Hematopoietic multipotent progenitor cell treated with erythropoietin and hydrocortisone succinate and interleukin-3 and kit ligand, for 8 days (in vitro differentiated cells): ENCODE data around the gene MLLT1.
A peak's percentile ranks its signal among the peaks of the same experiment; 100 is the strongest.

Source experiments
- DNase-seq: peaks from one replicate; pipeline ENCODE4 v3.0.0-alpha.2; 2015

The MLLT1 gene

GRCh38 chr19:6204866-6205723 is 74.7 kb downstream of the MLLT1 start:
- no peak for DNase-seq

GRCh38 chr19:6204212-6204611 is 75.6 kb downstream of the MLLT1 start:
- no peak for DNase-seq

- DNase-seq, result peak; percentile 99
These were observed 80.4 kb downstream of the MLLT1 start for GRCh38 chr19:6199240-6199994.

GRCh38 chr19:6198896-6199239 is 80.9 kb downstream of the MLLT1 start:
- no peak for DNase-seq

- no peak for DNase-seq
These were observed 83.4 kb downstream of the MLLT1 start for GRCh38 chr19:6196361-6196760.

- no peak for DNase-seq
These were observed 91.0 kb downstream of the MLLT1 start for GRCh38 chr19:6188811-6189210.

GRCh38 chr19:6187374-6187773 is 92.4 kb downstream of the MLLT1 start:
- DNase-seq, result no peak

GRCh38 chr19:6185835-6186834 is 93.6 kb downstream of the MLLT1 start:
- no peak for DNase-seq

- DNase-seq, result no peak
These were observed 94.5 kb downstream of the MLLT1 start for GRCh38 chr19:6185093-6185834.

- no peak for DNase-seq
These were observed 98.7 kb downstream of the MLLT1 start for GRCh38 chr19:6181119-6181518.

- no peak for DNase-seq
These were observed 106.6 kb downstream of the MLLT1 start for GRCh38 chr19:6173190-6173589.

GRCh38 chr19:6172074-6172863 is 107.5 kb downstream of the MLLT1 start:
- no peak for DNase-seq

GRCh38 chr19:6167115-6167514 is 112.7 kb downstream of the MLLT1 start:
- DNase-seq, result no peak

- DNase-seq, result no peak
These were observed 114.8 kb downstream of the MLLT1 start for GRCh38 chr19:6164906-6165531.

- DNase-seq, result peak; percentile 78
These were observed 118.4 kb downstream of the MLLT1 start for GRCh38 chr19:6161271-6161850.
